Measurements from ENCODE around the gene GPR3. TPM values are rescaled to one million over a fixed set of nuclear protein-coding genes. Genes with fewer than 3 reads are reported as not detected.

GPR3 gene
- total RNA-seq, 1 donor from 2014 or later = 0.52 TPM

DNA sequence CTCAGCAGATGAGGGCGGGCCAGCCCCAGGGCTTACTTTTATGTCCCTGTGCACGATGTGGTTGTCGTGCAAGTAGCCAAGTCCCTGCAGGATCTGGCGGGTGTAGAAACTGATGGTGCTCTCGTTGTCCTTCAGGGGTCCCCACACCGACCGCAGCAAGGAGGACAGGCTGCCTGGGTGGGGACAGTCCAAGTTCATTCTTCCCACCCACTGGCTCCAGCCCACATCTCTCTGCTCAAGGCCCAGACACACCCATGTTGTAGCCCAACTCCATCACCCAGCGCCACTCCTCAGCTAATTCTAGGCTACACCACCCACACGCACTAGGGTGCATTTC is 32.6 kb upstream of the GPR3 start:
- ATAC-seq = no peak

DNA sequence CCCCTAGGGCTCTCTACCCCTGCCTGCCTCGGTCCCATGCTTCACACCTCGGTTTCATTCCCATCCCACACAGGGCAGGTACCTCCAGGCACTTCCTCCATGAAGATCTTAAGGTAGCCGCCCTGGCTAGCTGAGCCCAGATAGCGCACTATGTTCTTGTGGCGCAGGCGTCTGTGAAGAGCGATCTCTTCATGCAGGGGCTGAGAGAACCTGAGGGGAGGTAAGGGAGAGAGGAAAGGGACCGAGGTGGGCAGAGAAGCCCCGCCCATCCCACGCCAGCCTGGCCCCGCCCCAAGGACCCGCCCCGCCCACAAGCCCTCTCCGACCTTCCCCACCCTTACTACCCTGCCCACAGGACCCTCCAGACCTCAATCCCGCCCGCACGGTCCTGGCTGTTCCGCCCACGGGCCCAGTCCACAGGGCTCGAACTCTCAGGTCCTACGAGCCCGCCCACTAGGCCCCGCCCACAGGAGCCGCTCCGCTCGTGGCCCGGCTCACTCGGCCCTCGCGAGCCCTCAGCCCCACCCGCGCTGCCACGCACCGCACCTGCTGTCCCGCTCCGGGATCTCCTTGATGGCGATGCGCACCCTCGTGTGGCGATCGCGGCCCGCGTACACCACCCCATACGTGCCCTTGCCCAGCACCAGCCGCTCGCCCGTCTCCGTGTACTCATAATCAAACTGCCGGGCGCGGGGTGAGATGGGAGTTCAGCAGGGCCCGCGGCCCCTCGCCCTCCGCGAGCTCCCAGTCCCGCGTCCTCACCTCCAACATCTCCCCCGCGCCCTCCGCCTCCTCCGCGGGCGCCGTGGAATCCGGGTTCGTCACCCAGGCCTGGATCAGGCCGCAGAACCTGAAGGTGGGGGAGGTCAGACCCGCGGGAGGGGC is 32.0 kb upstream of the GPR3 start:
- no peak for ATAC-seq

DNA sequence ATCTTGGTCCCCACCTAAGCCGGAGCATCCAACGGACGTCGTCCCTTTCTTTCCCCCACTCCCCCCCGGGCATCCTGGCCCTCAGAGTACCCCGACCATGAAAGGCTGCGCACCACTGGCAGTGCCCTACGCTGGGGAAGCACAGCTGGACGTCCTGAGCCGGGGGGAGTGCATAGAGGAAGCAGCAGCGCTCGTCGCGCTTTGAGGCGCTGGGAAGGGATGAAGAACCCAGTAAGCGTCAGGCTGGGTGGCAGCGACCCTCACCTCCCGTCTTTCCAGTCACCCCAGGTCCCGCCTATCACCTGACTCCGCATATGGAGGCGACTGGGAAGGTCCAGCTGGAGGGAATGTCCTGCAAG is 31.4 kb upstream of the GPR3 start:
- no peak for ATAC-seq

DNA sequence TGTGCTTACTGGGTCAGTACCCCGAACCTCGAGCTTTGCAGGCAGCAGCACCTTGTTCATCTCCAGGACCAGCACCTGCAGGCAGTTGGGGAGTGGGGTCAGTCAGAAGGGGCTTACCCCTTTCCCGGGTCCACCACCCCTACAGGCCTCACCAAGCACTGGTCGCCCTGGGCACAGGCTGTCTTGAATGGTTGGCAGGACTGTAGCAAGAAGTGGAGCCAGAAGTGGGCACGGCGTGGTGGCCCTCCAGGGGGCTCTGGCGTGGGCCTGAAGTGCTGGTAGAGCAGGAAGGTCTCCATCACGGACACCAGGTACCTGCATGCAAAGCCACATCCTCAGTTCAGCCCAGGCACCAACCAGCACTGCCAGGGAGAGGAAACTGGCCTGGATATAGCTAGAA is 30.9 kb upstream of the GPR3 start:
- no peak for ATAC-seq

DNA sequence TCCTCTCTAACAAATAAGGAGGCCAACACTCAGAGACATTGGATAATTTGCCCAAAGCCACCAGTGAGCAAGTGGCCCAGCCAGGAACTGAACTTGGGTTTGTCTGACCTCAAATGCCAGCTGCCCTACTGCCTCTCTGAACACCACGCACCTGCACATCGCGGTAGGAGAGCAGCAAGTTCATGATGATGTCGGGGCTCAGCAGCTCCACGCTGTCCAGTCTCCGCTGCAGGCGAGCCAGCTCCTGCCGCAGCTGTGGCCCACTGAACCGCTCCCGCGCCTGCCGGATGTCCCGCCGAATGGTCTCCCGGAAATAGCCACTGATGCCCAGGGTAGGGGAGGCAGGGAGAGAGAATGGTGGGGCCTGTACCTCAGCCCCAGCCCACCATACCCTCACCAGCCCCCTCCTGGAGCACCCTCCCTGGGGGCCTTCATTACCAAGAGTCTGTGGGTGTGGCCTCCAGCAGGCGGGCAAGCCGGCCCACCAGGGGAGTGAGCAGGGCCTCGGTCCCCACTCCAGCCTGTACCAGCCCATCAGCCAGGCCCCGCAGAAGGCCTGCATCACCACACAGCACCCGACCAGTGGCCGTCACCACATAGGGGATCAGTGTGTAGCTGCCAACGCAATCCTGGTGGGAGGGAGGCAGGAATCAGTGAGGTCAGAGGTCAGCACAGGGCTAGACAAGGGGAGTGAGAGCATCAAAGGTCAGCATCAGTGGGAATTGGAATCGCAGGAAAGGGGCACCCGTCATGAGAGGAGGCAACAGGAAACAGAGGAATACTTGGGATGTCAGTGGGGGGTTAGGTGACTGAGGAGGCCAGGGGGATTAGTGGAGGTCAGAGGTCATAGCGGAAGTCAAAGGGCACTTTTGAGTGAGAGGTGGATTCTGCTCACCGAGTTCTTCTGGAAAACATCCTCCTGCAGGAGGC is 28.4 kb upstream of the GPR3 start:
- no peak for ATAC-seq

DNA sequence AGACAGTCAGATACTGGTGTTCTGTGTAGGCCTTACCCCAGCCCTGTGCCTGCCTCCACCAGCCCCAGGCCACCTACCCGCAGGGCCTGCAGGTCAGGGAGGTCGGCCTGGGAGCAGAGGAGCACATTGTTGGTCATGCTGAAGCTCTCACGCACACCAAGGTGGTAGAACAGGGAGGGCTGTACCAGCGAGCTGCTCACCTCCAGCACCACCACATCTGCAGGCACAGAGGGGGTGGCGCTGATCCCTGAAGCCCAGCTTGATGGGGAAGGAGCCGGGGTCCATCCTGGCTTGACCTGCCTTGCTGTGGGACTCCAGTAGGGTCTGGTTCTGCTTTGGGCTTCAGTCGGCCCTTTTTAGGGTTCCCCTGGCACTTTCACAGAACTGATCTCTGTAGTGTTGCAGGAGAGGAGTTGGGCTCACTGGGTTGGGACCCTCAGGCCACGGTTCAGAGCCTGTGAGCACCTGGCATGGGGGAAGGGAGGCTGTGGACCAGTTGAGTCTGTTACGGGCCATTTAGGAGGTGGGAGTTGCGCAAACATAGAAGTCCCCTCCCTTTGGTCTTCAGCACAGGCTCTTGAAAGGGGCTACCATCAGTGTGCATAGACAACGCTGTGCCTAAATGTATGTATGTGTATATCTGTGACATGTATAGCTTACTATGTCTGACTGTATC is 27.6 kb upstream of the GPR3 start:
- ATAC-seq = peak; percentile 16

DNA sequence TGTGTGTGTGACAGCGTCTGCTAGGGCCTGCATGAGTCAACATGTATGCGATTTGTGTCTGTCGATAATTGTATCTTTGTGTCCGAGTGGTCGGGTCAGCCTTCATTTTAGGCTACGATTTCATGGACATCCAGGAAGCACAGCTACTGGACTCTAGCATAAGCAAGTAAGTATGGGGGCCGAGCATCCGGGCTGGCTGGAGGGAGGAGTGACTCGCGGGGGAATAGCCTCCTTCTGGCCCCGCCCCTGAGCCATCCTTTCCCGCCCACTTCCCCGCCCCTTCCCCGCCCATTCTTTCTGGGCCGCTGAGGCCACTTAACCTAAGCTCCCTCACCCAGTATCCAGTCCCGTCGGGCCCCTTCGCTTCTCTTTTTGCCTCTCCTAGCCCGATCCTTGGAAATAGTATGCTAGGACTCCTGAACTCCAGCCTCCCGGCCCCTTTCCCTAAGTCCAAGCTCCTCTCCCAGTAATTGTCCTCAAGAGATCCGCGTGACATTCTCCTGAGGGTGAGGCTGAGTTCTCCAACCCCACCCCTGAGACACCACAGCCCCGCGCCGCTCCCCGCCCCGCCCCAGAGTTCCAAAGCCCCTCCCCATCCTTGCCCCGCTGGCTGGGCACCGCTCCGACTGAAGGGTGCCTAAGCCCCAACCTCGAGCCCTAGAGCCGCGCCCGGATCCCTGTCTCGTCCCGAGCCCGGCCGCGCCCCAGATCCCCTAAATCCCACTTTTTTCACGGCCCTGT is 26.9 kb upstream of the GPR3 start:
- ATAC-seq = peak; percentile 77

DNA sequence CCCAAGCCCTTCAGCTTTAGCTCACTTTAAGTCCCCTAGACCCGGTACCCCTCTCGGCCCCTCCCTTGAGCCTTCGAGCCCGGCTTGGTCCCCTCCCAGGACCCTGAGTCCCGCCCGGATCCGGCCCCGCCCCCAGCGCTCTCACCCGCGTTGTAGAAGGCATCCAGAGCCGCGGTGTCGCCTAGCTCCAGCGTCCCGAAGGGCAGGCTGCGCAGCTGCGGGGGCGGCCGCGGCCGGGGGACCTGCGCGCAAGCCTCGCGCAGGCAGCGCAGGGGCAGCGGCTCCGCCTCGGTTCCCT is 26.4 kb upstream of the GPR3 start:
- peak; percentile 59 for ATAC-seq

DNA sequence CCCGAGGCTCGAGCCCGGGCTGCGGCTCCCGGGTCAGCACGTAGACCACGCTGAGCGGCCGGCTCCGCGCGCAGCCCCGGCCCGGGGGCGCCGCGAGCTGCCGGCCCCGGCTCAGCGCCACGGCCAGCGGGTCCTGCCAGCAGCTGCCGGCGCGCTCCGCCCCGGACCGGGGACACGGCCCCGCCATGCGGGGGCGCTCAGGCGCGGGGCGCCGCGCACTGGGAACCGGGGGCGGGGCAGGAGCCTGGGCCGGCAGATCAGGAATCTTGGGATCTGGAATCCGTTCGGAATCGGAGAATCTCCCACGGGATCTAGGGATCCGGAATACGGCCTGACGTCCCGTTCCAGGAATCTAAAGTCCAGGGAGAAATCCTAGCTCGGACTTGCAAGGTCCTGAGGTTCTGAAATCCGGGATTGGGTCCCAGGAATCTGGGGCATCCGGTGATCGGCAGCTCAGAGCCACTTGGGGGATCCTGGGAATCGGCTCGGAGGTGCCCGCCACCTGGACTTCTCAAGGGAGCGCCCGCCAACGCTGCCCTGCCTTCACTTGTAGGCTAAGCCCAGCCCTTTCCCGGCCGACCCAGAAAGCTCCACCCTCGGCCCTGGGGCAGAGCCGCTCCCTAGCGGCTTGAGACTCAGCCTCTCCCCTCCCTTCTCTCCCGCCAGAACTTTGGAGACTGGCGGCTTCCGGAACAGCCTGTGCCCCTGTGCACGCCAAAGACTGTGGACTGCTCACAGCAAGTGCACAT is 25.8 kb upstream of the GPR3 start, which contains the start of gene MAP3K6:
Gene MAP3K6 (minus strand): TSS at position 551 of the 749 bp plus-strand sequence. CDS start 364 bp downstream, at position 187.
- peak; percentile 74 for ATAC-seq

DNA sequence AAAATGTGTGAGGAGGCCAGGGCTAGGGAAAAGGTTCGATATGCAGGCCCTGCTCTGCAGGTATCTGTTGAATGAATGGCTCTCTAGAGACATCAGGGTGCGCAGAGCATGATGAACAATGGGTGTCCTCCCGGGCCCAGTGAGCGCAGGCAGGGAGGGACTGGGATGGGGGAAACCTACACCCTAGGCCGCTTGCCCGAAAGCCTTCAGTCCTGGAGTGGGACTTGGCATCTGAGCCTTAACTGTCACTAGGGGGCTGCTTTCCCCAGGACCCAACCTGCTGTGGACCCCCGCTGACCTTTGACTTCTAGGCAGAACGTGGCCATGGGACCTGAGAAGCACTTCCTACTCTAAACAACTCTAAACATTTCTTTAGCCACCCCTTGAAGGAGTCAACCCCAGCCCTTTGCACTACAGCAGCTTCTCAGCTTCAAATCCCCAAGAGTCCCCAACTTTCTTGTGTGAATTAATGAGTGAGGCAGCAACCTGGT is 25.2 kb upstream of the GPR3 start:
- ATAC-seq = peak; percentile 0

DNA sequence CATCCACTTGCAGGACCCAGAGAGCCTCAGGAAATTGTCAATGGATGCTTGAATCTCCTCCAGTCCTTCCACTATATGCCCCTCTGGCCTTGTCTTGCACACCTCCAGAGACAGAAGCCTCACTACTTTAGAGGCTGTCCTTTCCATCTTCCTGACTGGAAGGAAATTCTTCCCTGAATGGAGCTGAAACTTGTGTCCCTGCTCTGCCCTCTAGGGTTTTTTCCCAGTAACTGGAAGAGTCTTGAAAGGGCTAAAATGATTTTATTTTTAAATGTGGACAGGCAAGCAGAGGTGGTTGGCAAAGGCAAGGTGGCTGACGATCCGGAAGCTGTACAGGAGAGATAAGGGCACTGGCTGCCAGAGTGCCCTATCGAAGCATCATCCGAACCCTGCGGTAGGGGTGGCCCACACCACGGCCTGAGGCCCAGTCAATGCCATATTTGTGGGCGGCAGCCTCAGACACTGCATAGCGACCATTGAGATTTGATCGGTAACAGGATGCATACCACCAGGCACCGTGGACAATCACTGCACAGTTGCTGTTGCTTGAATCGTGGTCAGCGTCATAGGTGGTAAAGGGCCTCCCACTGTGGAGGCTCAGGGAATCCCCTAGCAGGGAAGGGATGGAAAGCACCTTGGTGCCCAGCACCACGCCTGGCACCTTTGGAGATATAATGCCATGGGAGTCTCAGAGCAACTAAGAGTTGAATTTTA is 23.4 kb upstream of the GPR3 start:
- no peak for ATAC-seq

DNA sequence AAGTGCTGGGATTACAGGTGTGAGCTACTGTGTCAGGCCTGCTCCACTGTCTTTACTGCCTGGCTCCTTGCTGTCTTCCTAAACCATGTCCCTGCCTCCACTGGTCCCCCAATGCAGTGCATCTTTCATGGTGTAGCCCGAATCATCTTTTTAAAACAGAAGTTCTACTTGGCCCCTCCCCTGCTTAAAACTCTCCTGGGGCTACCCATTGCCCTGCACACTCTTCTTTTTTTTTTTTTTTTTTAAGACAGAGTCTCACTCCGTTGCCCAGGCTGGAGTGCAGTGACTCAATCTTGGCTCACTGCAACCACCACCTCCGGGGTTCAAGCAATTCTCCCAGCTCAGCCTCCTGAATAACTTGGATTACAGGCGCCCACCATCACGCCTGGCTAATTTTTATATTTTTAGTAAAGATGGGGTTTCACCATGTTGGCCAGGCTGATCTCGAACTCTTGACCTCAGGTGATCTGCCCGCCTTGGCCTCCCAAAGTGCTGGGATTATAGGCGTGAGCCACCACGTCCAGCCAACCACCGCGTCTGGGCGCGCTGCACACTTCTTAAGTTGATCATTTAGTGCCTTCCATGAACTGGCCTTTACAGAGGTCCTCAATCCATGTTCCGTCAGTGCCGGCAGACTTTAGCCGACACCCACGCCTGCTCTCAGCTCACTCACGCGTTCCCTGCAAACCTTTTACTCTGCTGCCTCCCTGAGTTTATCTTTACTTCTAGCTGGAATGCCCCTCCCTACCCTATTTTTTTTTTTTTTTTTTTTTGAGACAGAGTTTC is 20.2 kb upstream of the GPR3 start:
- no peak for ATAC-seq

DNA sequence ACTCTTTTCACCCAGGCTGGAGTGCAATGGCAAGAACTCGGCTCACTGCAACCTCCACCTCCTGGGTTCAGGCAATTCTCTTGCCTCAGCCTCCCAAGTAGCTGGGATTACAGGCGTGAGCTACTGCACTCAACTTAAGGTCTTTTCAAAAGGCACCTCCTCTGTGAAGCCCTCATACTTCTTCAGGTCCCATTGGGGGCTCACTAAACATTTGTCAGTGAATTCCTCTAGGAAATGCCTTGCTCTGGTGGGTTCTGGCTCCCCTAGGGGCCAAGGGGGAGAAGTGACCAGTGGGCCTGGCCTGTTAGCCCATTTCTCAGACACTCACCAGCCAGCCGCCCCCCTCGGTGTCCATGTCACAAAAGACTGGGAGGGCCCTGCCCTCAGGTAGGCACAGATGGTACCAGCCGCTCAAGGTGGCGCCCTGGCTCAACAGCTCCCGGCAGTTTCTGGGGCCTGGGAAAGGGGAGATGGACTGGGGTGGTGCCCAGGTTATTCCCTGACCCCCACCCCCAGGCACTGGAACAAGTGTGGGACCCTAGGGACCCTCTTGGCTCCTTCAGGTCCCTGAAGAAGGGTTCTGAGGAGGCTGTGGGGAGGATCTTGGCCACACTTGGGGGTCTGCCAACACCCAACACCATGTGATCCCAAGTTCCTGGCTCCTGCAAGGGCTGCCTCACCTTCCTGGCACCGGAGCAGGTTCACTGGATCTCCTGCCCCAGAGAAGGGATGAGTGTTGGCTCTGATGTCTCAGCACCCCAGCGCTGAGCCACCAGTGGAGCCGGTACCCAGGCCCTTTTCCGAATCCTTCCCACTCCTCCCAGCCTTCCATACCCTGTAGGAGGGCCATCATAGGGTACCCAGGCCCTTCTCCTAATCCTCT is 19.4 kb upstream of the GPR3 start:
- peak; percentile 30 for ATAC-seq

DNA sequence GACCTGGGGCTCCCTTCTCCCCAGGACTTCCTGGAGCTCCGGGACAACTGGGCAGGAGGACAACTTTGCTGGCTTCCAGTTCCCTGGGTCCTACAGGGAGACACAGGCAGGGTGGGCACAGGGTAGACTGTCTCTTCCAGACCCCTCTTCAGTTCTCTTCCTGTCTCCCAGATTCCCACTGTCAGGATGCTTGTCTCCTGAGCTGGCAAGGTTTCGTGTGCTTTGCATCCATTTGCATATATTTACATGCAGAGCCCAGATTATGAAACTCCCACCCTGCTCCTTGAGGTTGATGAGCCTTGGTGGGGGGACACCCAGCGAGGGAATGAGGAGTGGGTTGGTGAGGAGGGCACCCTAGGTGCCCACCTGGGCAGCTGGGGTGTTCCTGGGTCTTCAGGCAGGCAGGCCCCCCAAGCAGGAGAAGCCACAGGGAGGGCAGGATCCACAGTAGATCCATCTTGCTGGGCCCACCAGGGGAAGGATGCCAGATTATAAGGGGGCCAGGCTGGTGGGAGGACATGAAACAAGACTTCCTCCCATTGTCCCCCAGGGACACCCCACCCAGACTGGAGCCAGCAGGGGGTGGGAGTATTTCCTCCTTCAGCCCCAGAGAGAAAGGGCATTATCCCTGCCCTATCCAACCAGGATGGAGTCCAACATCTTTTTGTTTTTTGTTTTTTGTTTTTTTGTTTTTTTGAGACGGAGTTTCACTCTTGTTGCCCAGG is 17.9 kb upstream of the GPR3 start, which contains the start of gene FCN3:
Gene FCN3 (minus strand): TSS at position 463 of the 725 bp plus-strand sequence. CDS start 6 bp downstream, at position 457.
- ATAC-seq = no peak

DNA sequence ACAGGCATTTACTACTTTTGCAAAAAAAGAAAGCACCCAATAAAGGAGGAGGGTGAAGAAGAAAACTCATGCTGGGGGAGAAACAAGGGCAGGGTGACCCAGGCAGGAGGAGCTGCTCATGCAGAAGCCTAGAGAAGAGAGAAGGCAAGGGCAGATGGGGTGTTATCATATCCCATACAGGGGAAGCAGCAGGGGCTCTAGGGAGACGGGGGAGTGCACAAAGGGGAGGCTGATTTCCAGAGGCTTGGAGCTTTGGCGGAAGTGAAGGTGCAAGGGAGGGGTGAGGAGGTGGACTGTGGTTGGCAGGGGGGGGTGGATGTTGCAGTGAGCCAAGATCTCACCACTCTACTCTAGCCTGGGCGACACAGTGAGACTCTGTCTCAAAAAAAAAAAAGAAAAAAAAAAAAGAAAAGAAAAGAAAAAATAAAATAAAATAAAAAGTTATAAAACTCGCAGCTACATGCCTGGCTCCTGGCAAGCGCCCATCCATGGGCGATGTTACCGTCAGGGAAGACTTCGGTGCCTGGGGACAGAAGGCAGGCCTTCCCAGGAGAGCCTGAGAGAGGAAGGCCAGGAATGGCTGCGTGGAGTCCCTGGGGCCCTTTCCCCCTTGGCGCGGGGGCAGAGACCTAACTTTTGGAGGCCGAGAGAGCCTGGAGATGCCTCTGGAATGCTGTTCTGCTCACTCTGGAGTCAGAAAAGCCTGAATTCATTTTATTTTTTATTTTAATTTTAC is 14.5 kb upstream of the GPR3 start:
- no peak for ATAC-seq

DNA sequence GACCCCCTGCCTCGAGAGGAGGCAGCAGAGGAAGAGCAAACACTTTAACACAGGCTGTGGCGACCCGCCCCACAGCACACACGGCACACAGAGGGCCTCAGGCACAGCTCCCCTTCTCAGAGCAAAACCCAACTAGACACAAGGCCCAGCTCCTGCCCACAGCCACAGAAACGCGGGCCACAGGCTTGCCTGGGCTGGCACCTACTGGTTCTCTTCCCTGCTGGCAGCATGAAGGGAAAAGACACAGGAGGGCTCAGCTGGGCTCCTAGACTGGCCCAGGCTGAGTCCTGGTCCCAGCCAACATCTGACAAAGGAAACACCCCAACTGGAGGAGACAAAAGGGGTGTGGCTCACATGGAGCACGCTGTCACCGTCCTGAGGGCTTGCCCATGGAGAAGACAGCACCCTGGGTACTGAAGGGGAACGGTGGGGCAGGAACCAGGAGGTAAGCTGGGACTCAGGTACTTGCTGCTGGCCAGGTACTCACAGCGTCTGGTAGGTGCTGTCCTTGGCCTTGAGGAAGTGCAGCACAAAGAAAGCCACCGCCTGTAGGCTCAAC is 12.8 kb upstream of the GPR3 start:
- peak; percentile 59 for ATAC-seq

DNA sequence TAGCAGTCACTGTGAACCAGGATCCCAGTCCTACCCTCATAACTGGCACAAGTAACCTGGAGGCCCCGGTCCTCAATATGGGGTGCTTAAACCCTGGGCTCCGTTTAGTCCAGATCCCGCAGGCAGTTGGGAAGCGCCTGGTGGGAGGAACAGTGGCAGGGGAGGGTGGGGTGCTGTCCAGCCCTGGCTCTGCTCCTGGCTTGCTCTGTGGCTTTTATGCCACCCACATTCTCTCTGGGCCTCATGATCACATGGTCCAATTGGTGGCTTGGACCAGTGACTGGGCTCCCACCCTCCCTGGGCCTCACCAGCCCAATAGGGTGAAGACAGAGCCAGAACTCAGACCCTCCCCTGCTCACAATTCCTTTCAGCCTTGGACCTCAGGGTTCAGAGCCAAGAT is 12.2 kb upstream of the GPR3 start:
- ATAC-seq = peak; percentile 1
